Ovary (tissue), 3 donors: ENCODE results near the gene SLIT3.

Experiments used
- CTCF ChIP-seq, 3 donors: fragments of 450-650 bp in 2 of 3; fragments of 200-600 bp in 1 of 3; IDR thresholded peaks; one replicate each; pipeline versions ENCODE4 v1.5.1 to v1.8.0; 2016 to 2022; ENCODE audit warnings: antibody characterized with exemption in 3 of 3, mild to moderate bottlenecking in 1 of 3
- POLR2A ChIP-seq: fragments of 450-650 bp; IDR thresholded peaks from one replicate; pipeline ENCODE4 v1.6.1; 2017; ENCODE audit warnings: antibody characterized with exemption, mild to moderate bottlenecking, moderate library complexity
- donor health status: DM: no; HTN: no; CAD: no.

GRCh38 chr5:168974082-168974481, 326.9 kb downstream of the SLIT3 start:
- no peak for TF ChIP-seq POLR2A
- TF ChIP-seq CTCF (IDR thresholded peaks at IDR 0.05) = no peak
